Lower leg skin (tissue), 4 donors: ENCODE results near the gene CADPS2. TPM values are rescaled to one million over a fixed set of nuclear protein-coding genes. Genes with fewer than 3 reads are reported as not detected.

Source experiments
- DNase-seq, 2 donors: peaks; one replicate each; pipeline ENCODE4 v3.0.0-alpha.2; 2019; ENCODE audit warnings: low spot score in 2 of 2
- H3K4me3 ChIP-seq: fragments of 200-600 bp; sonication (generic); 2 replicates; pipeline ENCODE4 v1.5.1; 2017; ENCODE audit warnings: mild to moderate bottlenecking, low read depth; ENCODE audit not compliant: poor library complexity, severe bottlenecking
- CTCF ChIP-seq, 3 donors: fragments of 450-650 bp; IDR thresholded peaks; one replicate each; pipeline ENCODE4 v1.5.1; 2016; ENCODE audit warnings: antibody characterized with exemption in 3 of 3, mild to moderate bottlenecking in 3 of 3, moderate library complexity in 2 of 3
- POLR2A ChIP-seq, 2 donors: fragments of 450-650 bp; IDR thresholded peaks; one replicate each; pipeline ENCODE4 v1.6.1; 2016 to 2017; ENCODE audit warnings: antibody characterized with exemption in 2 of 2, mild to moderate bottlenecking in 1 of 2, moderate library complexity in 1 of 2
- WGBS, 2 donors: methylation state at CpG; one replicate each; pipeline ENCODE4 v1.1.5; 2018; 5-methylcytosine and 5-hydroxymethylcytosine counted together
- intact Hi-C: fragments of 100-400 bp; cut with DNase I; formaldehyde crosslinking; loops from one replicate; pipeline ENCODE4 v1.15.0; 2023; ENCODE audit warnings: low total_unique reads
- total RNA-seq, 4 donors: library from RNA; depleted of rRNA; stranded (reverse); fragments of >200 nt; gene quantifications; one replicate each; pipeline ENCODE4 v1.1.0, GENCODE V29; 2016

Gene CADPS2
- total RNA-seq, 4 donors from 2014 or later = 4.1 to 11.6 (median 6.5) TPM

GRCh38 chr7:122588621-122589020, 297.6 kb downstream of the CADPS2 start:
- WGBS, 2 donors = 90 to 97% methylated on average over 1 of the region's 1 CpG
- no peak overlapping the region for H3K4me3 ChIP-seq
- no peak for DNase-seq
- intact Hi-C loops = no loop called here
- TF ChIP-seq POLR2A (IDR thresholded peaks at IDR 0.05) = no peak
- no peak for TF ChIP-seq CTCF (IDR thresholded peaks at IDR 0.05)

- 55 to 71% methylated on average over 3 of the region's 3 CpGs for WGBS, 2 donors
- H3K4me3 ChIP-seq = no peak overlapping the region
- intact Hi-C loops = no loop called here
- no peak for TF ChIP-seq CTCF (IDR thresholded peaks at IDR 0.05)
- no peak for TF ChIP-seq POLR2A (IDR thresholded peaks at IDR 0.05)
- DNase-seq = no peak
These were observed 301.5 kb downstream of the CADPS2 start for GRCh38 chr7:122584676-122585251.

GRCh38 chr7:122578350-122578749, 307.9 kb downstream of the CADPS2 start:
- no peak overlapping the region for H3K4me3 ChIP-seq
- intact Hi-C loops = no loop called here
- no peak for DNase-seq
- 83 to 92% methylated on average over 2 of the region's 2 CpGs for WGBS, 2 donors
- TF ChIP-seq POLR2A (IDR thresholded peaks at IDR 0.05) = no peak
- TF ChIP-seq CTCF (IDR thresholded peaks at IDR 0.05) = no peak

- TF ChIP-seq POLR2A (IDR thresholded peaks at IDR 0.05) (no peak), CTCF (IDR thresholded peaks at IDR 0.05) (no peak)
- WGBS, 2 donors = 82 to 83% methylated on average over 4 of the region's 4 CpGs
- intact Hi-C loops = no loop called here
- H3K4me3 ChIP-seq = no peak overlapping the region
- no peak for DNase-seq
These were observed 308.7 kb downstream of the CADPS2 start for GRCh38 chr7:122577449-122578003.

- intact Hi-C loops = no loop called here
These were observed 313.6 kb downstream of the CADPS2 start for GRCh38 chr7:122572706-122573105.

More at GRCh38 chr7:122572706-122573105, 313.6 kb downstream of the CADPS2 start:
- 84 to 85% methylated on average over 4 of the region's 4 CpGs for WGBS, 2 donors
- no peak for TF ChIP-seq CTCF (IDR thresholded peaks at IDR 0.05)
- no peak for TF ChIP-seq POLR2A (IDR thresholded peaks at IDR 0.05)
- no peak overlapping the region for H3K4me3 ChIP-seq
- DNase-seq = no peak
